H9 (cell line): ENCODE data around the gene DLST. TPM values are rescaled to one million over a fixed set of nuclear protein-coding genes. Genes with fewer than 3 reads are reported as not detected.

Experiments used
- DNase-seq: peaks from one replicate; pipeline ENCODE4 v3.0.0-alpha.2; 2017
- H2AFZ ChIP-seq: one replicate; pipeline ENCODE4 v1.6.1; 2013; ENCODE audit warnings: mild to moderate bottlenecking, low read length, control low read depth, moderate library complexity
- H2AK5ac ChIP-seq: 2 replicates; pipeline ENCODE4 v1.6.1; 2013; ENCODE audit warnings: low read length, control low read depth, mixed read lengths; ENCODE audit not compliant: insufficient read length
- H2BK120ac ChIP-seq: one replicate; pipeline ENCODE4 v1.6.1; 2013; ENCODE audit warnings: low read depth, mild to moderate bottlenecking, low read length, control low read depth, inconsistent platforms; ENCODE audit not compliant: poor library complexity, severe bottlenecking
- H2BK12ac ChIP-seq: 2 replicates; pipeline ENCODE4 v1.6.1; 2013; ENCODE audit warnings: low read length, control low read depth, mixed read lengths, low read depth; ENCODE audit not compliant: insufficient read length
- H2BK15ac ChIP-seq: 2 replicates; pipeline ENCODE4 v1.6.1; 2013; ENCODE audit warnings: low read depth, low read length, control low read depth
- H2BK20ac ChIP-seq: one replicate; pipeline ENCODE4 v1.6.1; 2013; ENCODE audit warnings: low read depth, mild to moderate bottlenecking, low read length, control low read depth, inconsistent platforms; ENCODE audit not compliant: poor library complexity, severe bottlenecking
- H2BK5ac ChIP-seq: 2 replicates; pipeline ENCODE4 v1.6.1; 2013; ENCODE audit warnings: low read length, control low read depth, mixed read lengths; ENCODE audit not compliant: insufficient read length
- H3K14ac ChIP-seq: 2 replicates; pipeline ENCODE4 v1.6.1; 2013; ENCODE audit warnings: low read length, control low read depth; ENCODE audit not compliant: insufficient read depth
- H3K18ac ChIP-seq: 2 replicates; pipeline ENCODE4 v1.6.1; 2013; ENCODE audit warnings: low read depth, mild to moderate bottlenecking, mixed read lengths, low read length, control low read depth; ENCODE audit not compliant: insufficient read length
- H3K23ac ChIP-seq: 2 replicates; pipeline ENCODE4 v1.6.1; 2013; ENCODE audit warnings: low read length, control low read depth, mixed read lengths, low read depth; ENCODE audit not compliant: insufficient read length
- H3K23me2 ChIP-seq: 2 replicates; pipeline ENCODE4 v1.6.1; 2013; ENCODE audit warnings: low read depth, mild to moderate bottlenecking, mixed read lengths, low read length, control low read depth; ENCODE audit not compliant: insufficient read length, poor library complexity, severe bottlenecking
- H3K27ac ChIP-seq: 2 replicates; pipeline ENCODE4 v1.5.1; 2013; ENCODE audit warnings: low read length, control low read depth, mixed read lengths, low read depth; ENCODE audit not compliant: insufficient read length
- H3K27me3 ChIP-seq: 2 replicates; pipeline ENCODE4 v1.6.1; 2013; ENCODE audit warnings: low read length, control low read depth, inconsistent platforms; ENCODE audit not compliant: insufficient read depth
- H3K4ac ChIP-seq: 2 replicates; pipeline ENCODE4 v1.6.1; 2013; ENCODE audit warnings: low read depth, mild to moderate bottlenecking, control low read depth, inconsistent platforms, low read length, moderate library complexity
- H3K4me1 ChIP-seq: 2 replicates; pipeline ENCODE4 v1.6.1; 2013; ENCODE audit warnings: low read length, control low read depth, inconsistent platforms; ENCODE audit not compliant: insufficient read depth
- H3K4me2 ChIP-seq: 2 replicates; pipeline ENCODE4 v1.6.1; 2013; ENCODE audit warnings: low read length, control low read depth, mixed read lengths; ENCODE audit not compliant: insufficient read length, insufficient read depth
- H3K56ac ChIP-seq: 2 replicates; pipeline ENCODE4 v1.6.1; 2013; ENCODE audit warnings: low read depth, mild to moderate bottlenecking, mixed read lengths, low read length, control low read depth; ENCODE audit not compliant: insufficient read length
- H3K79me1 ChIP-seq: 2 replicates; pipeline ENCODE4 v1.6.1; 2013; ENCODE audit warnings: low read depth, mild to moderate bottlenecking, moderate library complexity, low read length, control low read depth, inconsistent platforms; ENCODE audit not compliant: insufficient read depth, poor library complexity, severe bottlenecking
- H3K79me2 ChIP-seq: 2 replicates; pipeline ENCODE4 v1.6.1; 2013; ENCODE audit warnings: low read length, control low read depth, inconsistent platforms; ENCODE audit not compliant: insufficient read depth
- H3K9ac ChIP-seq: 2 replicates; pipeline ENCODE4 v1.6.1; 2013; ENCODE audit warnings: low read length, control low read depth, mixed read lengths; ENCODE audit not compliant: insufficient read length; ENCODE audit errors: extremely low read depth
- H3K9me3 ChIP-seq: one replicate; pipeline ENCODE4 v1.6.1; 2013; ENCODE audit warnings: low read depth, low read length, inconsistent platforms; ENCODE audit not compliant: control insufficient read depth
- H3T11ph ChIP-seq: one replicate; pipeline ENCODE4 v1.6.1; 2013; ENCODE audit warnings: mild to moderate bottlenecking, low read length, control low read depth, inconsistent platforms
- H4K20me1 ChIP-seq: one replicate; pipeline ENCODE4 v1.6.1; 2013; ENCODE audit not compliant: control insufficient read depth, insufficient read length, insufficient read depth
- H4K5ac ChIP-seq: 2 replicates; pipeline ENCODE4 v1.6.1; 2013; ENCODE audit warnings: low read depth, mild to moderate bottlenecking, mixed read lengths, low read length, control low read depth; ENCODE audit not compliant: insufficient read length
- H4K8ac ChIP-seq: replicated peaks from 2 replicates; pipeline ENCODE4 v1.6.1; 2013; ENCODE audit warnings: low read length, control low read depth, mixed read lengths, low read depth; ENCODE audit not compliant: insufficient read length
- H4K91ac ChIP-seq: 2 replicates; pipeline ENCODE4 v1.6.1; 2013; ENCODE audit warnings: low read depth, mild to moderate bottlenecking, moderate library complexity, mixed read lengths, low read length, control low read depth; ENCODE audit not compliant: insufficient read length
- H3K27ac Mint-ChIP-seq, 3 experiments: 2 replicates in 2 of 3; 3 replicates in 1 of 3; pipeline ENCODE4 v1.8.0; 2020 to 2021; ENCODE audit warnings: mixed read lengths in 3 of 3, mild to moderate bottlenecking in 1 of 3, moderate library complexity in 1 of 3
- H3K27me3 Mint-ChIP-seq: 2 replicates; pipeline ENCODE4 v1.8.0; 2021; ENCODE audit warnings: low read depth, mild to moderate bottlenecking, moderate library complexity, mixed read lengths
- H3K36me3 Mint-ChIP-seq, 3 experiments: 2 replicates in 2 of 3; 3 replicates in 1 of 3; pipeline ENCODE4 v1.8.0; 2020 to 2021; ENCODE audit warnings: low read depth in 3 of 3, mixed read lengths in 3 of 3; ENCODE audit not compliant: insufficient read depth in 1 of 3
- H3K4me1 Mint-ChIP-seq, 2 experiments: 2 replicates each; pipeline ENCODE4 v1.8.0; 2020; ENCODE audit warnings: mixed read lengths in 2 of 2
- H3K4me3 Mint-ChIP-seq, 2 experiments: 2 replicates in 1 of 2; 3 replicates in 1 of 2; pipeline ENCODE4 v1.8.0; 2020 to 2021; ENCODE audit warnings: mild to moderate bottlenecking in 2 of 2, mixed read lengths in 2 of 2, moderate library complexity in 1 of 2
- H3K9me3 Mint-ChIP-seq, 2 experiments: 2 replicates in 1 of 2; 3 replicates in 1 of 2; pipeline ENCODE4 v1.8.0; 2020; ENCODE audit warnings: mild to moderate bottlenecking in 2 of 2, mixed read lengths in 2 of 2, moderate library complexity in 1 of 2
- WGBS: extraction: QIAGEN DNeasy Blood & Tissue Kit; methylation state at CpG from one replicate; pipeline ENCODE4 v1.1.7; 2013; ENCODE audit warnings: missing lambda C conversion rate, low lambda C conversion rate, mixed read lengths; ENCODE audit not compliant: insufficient read length; ENCODE audit errors: extremely low coverage; 5-methylcytosine and 5-hydroxymethylcytosine counted together
- total RNA-seq: library from RNA; stranded (reverse); gene quantifications from 2 replicates; pipeline ENCODE4 v1.2.1, GENCODE V29; 2021
- TF ChIP-seq, protein P1 (sequence below): fragments of 200-600 bp; sonication (generic); conservative IDR thresholded peaks from 3 replicates; pipeline ENCODE4 v1.8.0; 2021; ENCODE audit warnings: antibody characterized with exemption, mild to moderate bottlenecking

Gene DLST
- total RNA-seq, 1 experiment from 2014 or later = 116 TPM

DNA sequence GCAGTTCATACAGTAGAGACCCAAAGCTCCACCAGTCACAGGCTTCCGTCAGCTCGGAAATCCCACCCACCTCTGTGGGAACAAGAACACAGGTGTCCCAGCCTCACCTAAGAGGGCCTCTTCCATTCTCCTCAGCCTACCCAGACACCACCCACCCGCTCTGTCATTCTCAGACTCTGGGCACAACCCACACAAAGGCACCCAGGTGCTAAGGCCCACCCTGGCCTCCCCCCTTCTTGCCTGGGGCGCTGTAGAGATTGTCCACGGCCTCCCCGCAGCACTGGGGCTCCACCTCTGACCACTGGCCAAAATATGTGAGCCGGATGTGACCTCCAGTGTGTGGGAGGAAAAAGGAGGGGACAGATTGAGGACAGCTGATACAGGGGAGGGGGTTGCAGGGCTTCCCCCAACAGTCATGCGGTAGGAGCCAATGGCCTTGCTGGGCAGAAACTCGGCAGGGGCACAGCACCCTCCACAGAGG lies 27.2 kb downstream of the DLST start:
- Histone ChIP-seq H2BK5ac (no peak overlapping the region), H3K4ac (no peak overlapping the region), H3K18ac (no peak overlapping the region), H2BK120ac (no peak overlapping the region), H3T11ph (no peak overlapping the region), H4K20me1 (no peaks in the 10 kb centered on the region), H3K79me1 (no peaks in the 10 kb centered on the region), H4K5ac (no peak overlapping the region), H3K14ac (no peak overlapping the region), H3K23ac (no peak overlapping the region), H3K27me3 (no peaks in the 10 kb centered on the region), H3K9ac (no peak overlapping the region), H2BK20ac (no peak overlapping the region), H3K9me3 (no peaks in the 10 kb centered on the region), H2BK12ac (no peak overlapping the region), H3K4me2 (no peak overlapping the region), H2BK15ac (no peak overlapping the region), H3K56ac (no peak overlapping the region), H2AFZ (no peak overlapping the region), H3K4me1 (no peaks in the 10 kb centered on the region), H2AK5ac (no peak overlapping the region), H3K23me2 (no peaks in the 10 kb centered on the region), H3K79me2 (no peaks in the 10 kb centered on the region), H3K27ac (no peak overlapping the region), H4K91ac (no peak overlapping the region), H4K8ac (no peak overlapping the region)
- no peak overlapping the region for H3K4me3 Mint-ChIP-seq
- peak overlapping the region in 2 of 3 experiments; percentile 14 to 93; a peak in 2 of 7 replicates for H3K27ac Mint-ChIP-seq
- no peaks in the 10 kb centered on the region for H3K9me3 Mint-ChIP-seq
- no peak for DNase-seq
- no CpG with 5 or more reads among the region's 9 CpGs for WGBS
- H3K27me3 Mint-ChIP-seq = no peaks in the 10 kb centered on the region; the same call in 1 of the 2 replicates
- TF ChIP-seq, protein P1, sequence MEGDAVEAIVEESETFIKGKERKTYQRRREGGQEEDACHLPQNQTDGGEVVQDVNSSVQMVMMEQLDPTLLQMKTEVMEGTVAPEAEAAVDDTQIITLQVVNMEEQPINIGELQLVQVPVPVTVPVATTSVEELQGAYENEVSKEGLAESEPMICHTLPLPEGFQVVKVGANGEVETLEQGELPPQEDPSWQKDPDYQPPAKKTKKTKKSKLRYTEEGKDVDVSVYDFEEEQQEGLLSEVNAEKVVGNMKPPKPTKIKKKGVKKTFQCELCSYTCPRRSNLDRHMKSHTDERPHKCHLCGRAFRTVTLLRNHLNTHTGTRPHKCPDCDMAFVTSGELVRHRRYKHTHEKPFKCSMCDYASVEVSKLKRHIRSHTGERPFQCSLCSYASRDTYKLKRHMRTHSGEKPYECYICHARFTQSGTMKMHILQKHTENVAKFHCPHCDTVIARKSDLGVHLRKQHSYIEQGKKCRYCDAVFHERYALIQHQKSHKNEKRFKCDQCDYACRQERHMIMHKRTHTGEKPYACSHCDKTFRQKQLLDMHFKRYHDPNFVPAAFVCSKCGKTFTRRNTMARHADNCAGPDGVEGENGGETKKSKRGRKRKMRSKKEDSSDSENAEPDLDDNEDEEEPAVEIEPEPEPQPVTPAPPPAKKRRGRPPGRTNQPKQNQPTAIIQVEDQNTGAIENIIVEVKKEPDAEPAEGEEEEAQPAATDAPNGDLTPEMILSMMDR = no peak
- H3K36me3 Mint-ChIP-seq = peaks cover 0 to 15% (median 1%) of the 10 kb centered on the region in 3 experiments; a peak in 4 of 7 replicates
- H3K4me1 Mint-ChIP-seq = peaks cover 2 to 6% of the 10 kb centered on the region in 2 experiments
